ENCODE data around the gene ARHGAP11A. TPM values are rescaled to one million over a fixed set of nuclear protein-coding genes. Genes with fewer than 3 reads are reported as not detected.

Gene ARHGAP11A
- total RNA-seq, 2 experiments from 2014 or later: 50.5 to 134 TPM

DNA sequence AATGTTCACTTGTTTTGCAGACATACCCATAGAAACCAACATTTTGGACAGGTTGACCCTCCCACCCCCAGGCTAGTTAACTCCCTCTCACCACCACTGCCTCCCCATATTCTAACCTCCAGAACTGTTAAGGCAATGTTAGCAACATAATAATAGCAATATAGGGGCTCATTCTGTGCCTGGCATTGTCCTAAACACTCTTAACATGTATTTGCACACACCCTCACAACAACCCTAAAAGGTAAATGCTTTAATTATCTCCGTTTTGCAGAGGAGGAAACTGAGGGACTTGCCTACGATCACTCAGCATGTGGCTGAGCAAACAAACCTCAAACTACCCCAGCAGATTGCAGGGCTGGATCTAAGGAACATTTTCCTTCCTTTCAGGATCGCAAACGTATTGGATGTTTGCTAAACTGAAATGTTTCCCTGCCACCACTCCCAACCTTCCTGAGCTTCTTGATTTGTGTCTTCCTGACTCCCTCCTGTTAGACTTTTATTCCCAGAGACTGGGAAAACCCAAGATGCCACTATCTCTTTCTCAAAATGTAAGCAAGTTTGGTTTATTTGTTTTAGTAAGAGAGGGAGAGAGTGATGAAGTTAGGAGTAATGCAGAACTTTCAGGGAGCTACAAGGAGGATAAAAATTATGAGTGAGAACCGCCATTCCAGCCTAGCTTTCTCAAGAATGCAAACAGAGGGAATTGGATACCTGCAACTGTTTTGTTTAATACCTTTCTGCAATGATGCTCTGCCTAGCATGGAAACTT, 27.5 kb downstream of the ARHGAP11A start:
- Histone ChIP-seq H3K9me3 (ENCODE audit: low read length) (no peaks in the 10 kb centered on the region), H3K4me2 (ENCODE audit: low read length) (no peak overlapping the region), H3K4me3 (ENCODE audit: low read depth, low read length, poor library complexity, severe bottlenecking) (no peak overlapping the region), H3K36me3 (ENCODE audit: insufficient read depth, low read length) (peaks cover 78% of the 10 kb centered on the region), H3K27ac (ENCODE audit: low read depth, low read length, poor library complexity, severe bottlenecking) (no peak overlapping the region), H4K20me1 (ENCODE audit: insufficient read depth, low read length) (0 out of 2 replicates have a peak, but pooled peaks cover 3% of the 10 kb centered on the region), H3K9me2 (ENCODE audit: insufficient read depth, low read length) (no peaks in the 10 kb centered on the region), H3K79me2 (ENCODE audit: insufficient read depth, low read depth, low read length) (peaks cover 10% of the 10 kb centered on the region; the same call in 1 of the 2 replicates), H3K4me1 (ENCODE audit: insufficient read depth, low read length, poor library complexity, severe bottlenecking) (no peaks in the 10 kb centered on the region), H2AFZ (ENCODE audit: low read length) (no peak overlapping the region)
- intact Hi-C loops (cut with micrococcal nuclease; ENCODE audit: unreplicated experiment): no loop called here
- TF ChIP-seq EZH2phosphoT487 (IDR thresholded peaks at IDR 0.05; ENCODE audit: borderline replicate concordance, low read depth, low read length): no peak
- POLR2A ChIA-PET: no interaction called here
- BruUV-seq (replicated peaks): no TSS peak
- no peak for DNase-seq (ENCODE audit: low spot score)
- CTCF ChIA-PET (ENCODE audit: unreplicated experiment): no interaction called here

DNA sequence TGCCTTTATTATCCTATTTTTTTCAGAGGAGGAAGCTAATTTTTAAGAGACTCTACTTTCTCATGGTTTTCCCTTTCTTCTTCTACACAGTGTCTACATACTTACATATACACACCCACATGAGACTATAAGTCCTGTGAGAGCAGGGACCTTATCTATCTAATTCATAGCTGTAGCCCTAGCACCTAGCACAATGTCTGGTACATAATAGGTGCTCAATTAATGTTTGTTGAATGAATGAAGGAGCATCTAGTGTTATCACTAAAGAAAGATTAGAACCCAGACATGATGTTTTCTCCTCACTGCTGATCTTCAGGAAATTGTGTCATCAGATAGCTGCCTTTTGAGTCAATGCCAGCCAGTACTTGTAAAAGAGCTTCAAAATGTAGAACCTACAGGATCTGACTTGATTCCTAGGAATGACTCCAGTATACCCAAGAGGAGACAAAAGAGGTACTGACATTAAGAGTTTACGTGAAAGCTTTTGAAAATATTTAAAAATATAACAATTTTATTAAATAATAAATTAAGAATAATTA, 28.7 kb downstream of the ARHGAP11A start:
- no peak overlapping the region for H3K27ac ChIP-seq (ENCODE audit: low read depth, low read length, poor library complexity, severe bottlenecking)
- no peak for DNase-seq (ENCODE audit: low spot score)
- intact Hi-C loops (cut with micrococcal nuclease; ENCODE audit: unreplicated experiment): no loop called here
- no TSS peak for BruUV-seq (replicated peaks)
- no peaks in the 10 kb centered on the region for H3K4me1 ChIP-seq (ENCODE audit: insufficient read depth, low read length, poor library complexity, severe bottlenecking)
- ChIA-PET CTCF (ENCODE audit: unreplicated experiment) (no interaction called here), POLR2A (no interaction called here)
- H4K20me1 ChIP-seq (ENCODE audit: insufficient read depth, low read length): no peaks in the 10 kb centered on the region
- no peak overlapping the region for H3K4me2 ChIP-seq (ENCODE audit: low read length)
- H2AFZ ChIP-seq (ENCODE audit: low read length): no peak overlapping the region
- no peak for TF ChIP-seq EZH2phosphoT487 (IDR thresholded peaks at IDR 0.05; ENCODE audit: borderline replicate concordance, low read depth, low read length)
- TF ChIP-seq, protein P1, sequence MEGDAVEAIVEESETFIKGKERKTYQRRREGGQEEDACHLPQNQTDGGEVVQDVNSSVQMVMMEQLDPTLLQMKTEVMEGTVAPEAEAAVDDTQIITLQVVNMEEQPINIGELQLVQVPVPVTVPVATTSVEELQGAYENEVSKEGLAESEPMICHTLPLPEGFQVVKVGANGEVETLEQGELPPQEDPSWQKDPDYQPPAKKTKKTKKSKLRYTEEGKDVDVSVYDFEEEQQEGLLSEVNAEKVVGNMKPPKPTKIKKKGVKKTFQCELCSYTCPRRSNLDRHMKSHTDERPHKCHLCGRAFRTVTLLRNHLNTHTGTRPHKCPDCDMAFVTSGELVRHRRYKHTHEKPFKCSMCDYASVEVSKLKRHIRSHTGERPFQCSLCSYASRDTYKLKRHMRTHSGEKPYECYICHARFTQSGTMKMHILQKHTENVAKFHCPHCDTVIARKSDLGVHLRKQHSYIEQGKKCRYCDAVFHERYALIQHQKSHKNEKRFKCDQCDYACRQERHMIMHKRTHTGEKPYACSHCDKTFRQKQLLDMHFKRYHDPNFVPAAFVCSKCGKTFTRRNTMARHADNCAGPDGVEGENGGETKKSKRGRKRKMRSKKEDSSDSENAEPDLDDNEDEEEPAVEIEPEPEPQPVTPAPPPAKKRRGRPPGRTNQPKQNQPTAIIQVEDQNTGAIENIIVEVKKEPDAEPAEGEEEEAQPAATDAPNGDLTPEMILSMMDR (conservative IDR thresholded peaks at IDR 0.05; ENCODE audit: low read length): no peak
- H3K79me2 ChIP-seq (ENCODE audit: insufficient read depth, low read depth, low read length): peaks cover 2% of the 10 kb centered on the region; the same call in 1 of the 2 replicates
- H3K4me3 ChIP-seq (ENCODE audit: low read depth, low read length, poor library complexity, severe bottlenecking): no peak overlapping the region
- H3K36me3 ChIP-seq (ENCODE audit: insufficient read depth, low read length): peaks cover 76% of the 10 kb centered on the region
- H3K9me2 ChIP-seq (ENCODE audit: insufficient read depth, low read length): no peaks in the 10 kb centered on the region
- no peaks in the 10 kb centered on the region for H3K9me3 ChIP-seq (ENCODE audit: low read length)

DNA sequence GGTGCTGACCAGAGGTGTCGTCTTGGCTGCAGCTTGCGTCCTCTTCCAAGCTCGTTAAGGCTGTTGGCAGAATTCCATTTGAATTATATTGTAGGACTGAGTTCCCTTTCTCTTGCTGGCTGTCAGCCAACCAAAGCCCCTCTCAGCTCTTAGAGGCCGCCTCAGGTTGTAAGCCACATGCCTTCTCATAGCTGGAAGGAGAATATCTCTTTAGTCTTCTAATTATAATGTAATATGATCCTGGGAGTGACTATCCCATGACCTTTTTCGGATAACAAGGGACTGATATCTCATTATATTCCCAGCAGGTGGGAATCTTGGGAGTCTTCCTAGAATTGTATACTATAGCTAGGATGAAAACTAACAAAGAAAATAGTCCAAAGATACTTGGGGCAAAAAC, 31.0 kb downstream of the ARHGAP11A start:
- H3K4me2 ChIP-seq (ENCODE audit: low read length): no peak overlapping the region

More for the DNA sequence above, 31.0 kb downstream of the ARHGAP11A start:
- no peak for TF ChIP-seq EZH2phosphoT487 (IDR thresholded peaks at IDR 0.05; ENCODE audit: borderline replicate concordance, low read depth, low read length)
- TF ChIP-seq, protein P1 (conservative IDR thresholded peaks at IDR 0.05; ENCODE audit: low read length): no peak
- intact Hi-C loops (cut with micrococcal nuclease; ENCODE audit: unreplicated experiment): no loop called here
- Histone ChIP-seq H3K9me3 (ENCODE audit: low read length) (no peaks in the 10 kb centered on the region), H3K36me3 (ENCODE audit: insufficient read depth, low read length) (peaks cover 72% of the 10 kb centered on the region), H3K4me1 (ENCODE audit: insufficient read depth, low read length, poor library complexity, severe bottlenecking) (no peaks in the 10 kb centered on the region), H4K20me1 (ENCODE audit: insufficient read depth, low read length) (no peaks in the 10 kb centered on the region), H3K4me3 (ENCODE audit: low read depth, low read length, poor library complexity, severe bottlenecking) (no peak overlapping the region), H3K79me2 (ENCODE audit: insufficient read depth, low read depth, low read length) (no peaks in the 10 kb centered on the region), H3K27ac (ENCODE audit: low read depth, low read length, poor library complexity, severe bottlenecking) (no peak overlapping the region), H2AFZ (ENCODE audit: low read length) (no peak overlapping the region), H3K9me2 (ENCODE audit: insufficient read depth, low read length) (no peaks in the 10 kb centered on the region)
- CTCF ChIA-PET (ENCODE audit: unreplicated experiment): no interaction called here
- POLR2A ChIA-PET: interaction anchor here (0.9 kb wide), 1 partner anchor 11 kb away, joined by 3 read pairs; no protein-coding TSS in a partner anchor
- BruUV-seq (replicated peaks): no TSS peak
- DNase-seq (ENCODE audit: low spot score): no peak

All from OCI-LY7 (cell line).